Activated T-cell treated with anti-CD3 and anti-CD28 coated beads, Interleukin-2, amount 50 U/mL, for 1 hour (primary cell): ENCODE measurements around the gene GPBP1L1.
"Not testable (repeated sequence)": the region's sequence is repeated elsewhere in the genome, so short reads cannot be mapped to it uniquely, and the experiment has no call there.

Experiments
- DNase-seq: peaks from one replicate; pipeline ENCODE4 v3.0.0-alpha.2; 2020

GPBP1L1 gene

DNA sequence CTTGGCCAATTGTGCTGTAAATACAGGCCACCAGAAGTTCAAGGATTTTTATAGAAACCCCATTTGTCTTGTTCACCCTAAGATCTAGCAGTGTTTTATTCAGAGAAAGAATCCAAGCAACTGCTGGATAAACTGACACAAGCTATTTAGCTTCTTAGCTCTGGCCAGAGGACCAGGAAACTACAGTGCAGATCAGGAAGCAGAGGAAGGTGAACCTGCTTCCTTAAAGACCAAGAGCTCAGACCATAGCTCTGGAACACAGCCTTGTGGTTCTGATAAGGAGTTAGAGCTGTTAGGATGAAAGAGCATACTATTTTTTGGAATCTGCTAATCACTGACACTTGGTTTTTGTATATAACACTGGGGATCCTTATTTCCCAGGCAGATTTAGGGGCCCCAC lies 57.3 kb downstream of the GPBP1L1 start:
- no peak for DNase-seq

- DNase-seq = no peak
These were observed 62.4 kb downstream of the GPBP1L1 start, which contains the start of gene CCDC17 for GRCh38 chr1:45623972-45624371. CCDC17 (minus strand) TSS chr1:45624054; CDS start chr1:45623909, 145 bp downstream.

DNA sequence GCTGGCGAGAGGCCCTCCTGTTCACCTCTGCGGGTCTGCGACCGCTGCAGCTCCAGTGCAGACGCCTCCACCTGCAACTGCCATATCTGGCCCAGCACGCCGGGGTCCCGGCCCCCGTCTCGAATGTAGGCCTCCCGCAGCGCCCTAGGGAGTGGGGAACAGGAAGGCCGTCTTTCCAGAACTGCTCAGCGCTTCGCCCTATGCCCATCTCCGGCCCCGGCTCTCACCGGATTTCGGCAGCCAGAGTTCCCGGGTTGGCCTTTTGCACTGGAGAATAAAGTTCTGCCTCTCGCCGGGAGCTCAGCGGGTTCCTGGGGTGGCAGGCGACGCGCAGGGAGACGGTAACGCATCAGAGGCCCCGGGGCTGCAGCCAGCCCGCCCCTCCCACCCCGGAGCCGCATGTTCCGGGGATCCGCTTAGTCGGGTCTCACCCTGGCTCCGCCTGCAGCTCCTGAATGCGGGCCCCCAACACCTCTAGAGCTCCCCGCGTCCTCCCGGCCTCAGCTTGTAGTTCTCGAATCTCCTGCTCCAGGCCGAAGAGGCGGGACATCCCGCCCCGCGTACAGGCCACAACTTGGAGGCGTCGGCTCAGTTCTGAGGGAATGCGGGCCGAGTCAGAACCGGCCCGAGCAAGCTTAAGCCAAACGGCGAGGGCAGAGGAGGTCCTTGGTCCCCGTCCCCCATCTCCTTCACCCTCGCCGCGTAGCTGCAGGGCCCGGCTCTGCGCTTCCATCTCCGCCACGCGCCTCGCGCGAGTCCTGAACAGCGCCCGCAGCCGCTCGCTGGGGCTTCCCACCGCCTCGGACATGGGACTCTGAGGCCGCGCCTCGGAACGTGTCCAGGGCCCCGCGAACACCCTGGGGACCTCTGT lies 63.6 kb downstream of the GPBP1L1 start:
- DNase-seq = no peak

GRCh38 chr1:45621895-45622523 lies 64.3 kb downstream of the GPBP1L1 start:
- DNase-seq = no peak

DNA sequence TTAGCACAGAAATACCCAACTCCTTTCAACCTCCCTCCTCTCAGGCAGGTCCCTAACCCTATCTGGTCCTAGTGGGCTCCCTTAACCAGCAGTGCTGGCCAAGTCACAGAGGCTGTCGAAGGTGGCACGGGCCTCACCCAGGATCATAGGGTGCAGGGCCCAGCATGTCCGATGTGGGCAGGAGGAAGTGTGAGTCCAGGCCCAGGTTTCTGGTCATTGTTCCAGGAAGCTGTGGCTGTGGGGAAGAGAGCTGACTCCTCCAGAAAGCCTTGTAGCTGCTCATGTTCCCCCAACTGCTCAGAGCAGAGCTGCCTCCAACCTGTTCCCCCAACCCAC lies 64.9 kb downstream of the GPBP1L1 start:
- no peak for DNase-seq

- no peak for DNase-seq
These were observed 65.5 kb downstream of the GPBP1L1 start for GRCh38 chr1:45620588-45621500.

DNA sequence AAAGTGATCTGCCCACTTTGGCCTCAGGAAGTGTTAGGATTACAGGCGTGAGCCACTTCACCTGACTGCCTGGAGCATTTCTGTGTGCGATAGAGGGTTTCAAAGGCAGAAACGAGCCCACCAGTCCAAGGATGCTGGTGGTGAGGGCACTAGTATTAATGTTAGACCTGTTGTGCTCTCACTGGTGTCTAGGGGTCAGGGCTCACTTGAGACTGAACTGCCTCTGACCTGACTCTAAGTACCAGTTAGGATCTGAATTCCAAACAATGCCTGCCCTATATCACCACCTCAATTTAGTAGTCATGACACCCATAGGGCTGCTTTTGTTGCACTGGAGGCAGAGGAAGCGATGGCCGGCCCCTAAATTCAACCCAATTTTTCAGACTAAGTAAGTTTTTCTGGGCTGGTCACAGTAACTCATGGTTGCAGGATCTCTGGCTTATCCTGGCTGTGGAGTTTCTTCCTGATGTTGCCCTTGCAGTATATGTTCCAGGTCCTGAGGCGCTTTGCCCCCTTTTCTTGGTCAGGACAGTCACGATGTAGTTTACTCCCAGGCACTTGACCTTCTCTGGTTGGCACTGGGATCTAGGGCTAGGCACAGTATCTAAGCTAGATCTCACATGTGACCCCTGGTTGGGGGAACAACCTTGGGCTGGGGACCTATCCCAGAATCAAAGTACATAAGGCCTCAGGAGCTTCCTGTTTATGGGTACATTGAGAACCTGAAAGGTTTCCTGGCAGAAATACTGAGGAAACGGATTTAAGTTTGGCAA lies 67.0 kb downstream of the GPBP1L1 start:
- no peak for DNase-seq

- DNase-seq = no peak
These were observed 68.7 kb downstream of the GPBP1L1 start for GRCh38 chr1:45617618-45618017.

DNA sequence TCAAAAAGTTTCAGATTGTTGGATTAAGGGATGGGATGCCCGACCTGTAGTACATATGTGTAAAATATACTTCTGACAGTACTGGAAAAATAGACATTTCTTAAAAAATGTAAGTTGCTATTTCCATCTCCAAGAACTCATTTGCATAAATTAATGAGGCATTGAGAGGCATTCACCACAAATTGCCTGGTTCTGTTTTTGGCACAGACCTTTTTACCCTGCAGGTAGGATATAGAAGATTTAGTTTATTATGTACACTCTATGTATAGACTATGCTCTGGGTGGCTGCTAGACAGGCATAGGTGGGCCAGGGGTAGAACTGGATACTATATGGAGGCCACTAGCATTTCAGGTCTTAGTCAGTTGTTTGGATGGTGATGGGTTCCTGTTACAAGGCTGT lies 70.4 kb downstream of the GPBP1L1 start:
- no peak for DNase-seq

DNA sequence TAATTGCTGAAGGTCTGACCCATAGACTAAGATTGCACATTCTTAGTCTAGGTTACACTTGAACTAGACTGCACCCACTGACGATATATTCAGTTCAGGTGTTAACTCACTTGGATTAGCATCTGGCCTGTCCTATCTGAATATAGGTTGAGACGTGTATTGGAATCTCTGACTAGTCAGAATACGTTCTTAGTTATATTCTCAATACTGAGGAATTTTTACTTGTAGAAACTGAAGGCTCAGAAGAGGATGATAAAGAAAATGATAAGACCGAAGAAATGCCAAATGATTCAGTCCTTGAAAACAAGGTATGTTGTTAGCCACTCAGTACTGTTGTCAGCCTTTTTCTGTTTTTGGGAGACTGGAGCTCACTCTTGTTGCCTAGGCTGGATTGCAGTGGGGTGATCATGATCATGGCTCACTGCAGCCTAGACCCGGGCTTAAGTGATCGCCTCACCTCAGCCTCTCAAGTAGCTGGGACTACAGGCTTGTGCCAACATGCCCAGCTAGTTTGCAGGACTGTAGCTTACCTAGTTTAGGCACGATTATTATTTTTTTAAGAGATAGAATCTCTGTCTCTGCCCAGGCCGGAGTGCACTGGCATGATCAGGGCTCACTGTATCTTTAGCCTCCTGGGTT lies 73.3 kb downstream of the GPBP1L1 start:
- DNase-seq = no peak

- no peak for DNase-seq
These were observed 75.6 kb downstream of the GPBP1L1 start for GRCh38 chr1:45610589-45611226.

- no peak for DNase-seq
These were observed 77.9 kb downstream of the GPBP1L1 start for GRCh38 chr1:45608175-45609156.

DNA sequence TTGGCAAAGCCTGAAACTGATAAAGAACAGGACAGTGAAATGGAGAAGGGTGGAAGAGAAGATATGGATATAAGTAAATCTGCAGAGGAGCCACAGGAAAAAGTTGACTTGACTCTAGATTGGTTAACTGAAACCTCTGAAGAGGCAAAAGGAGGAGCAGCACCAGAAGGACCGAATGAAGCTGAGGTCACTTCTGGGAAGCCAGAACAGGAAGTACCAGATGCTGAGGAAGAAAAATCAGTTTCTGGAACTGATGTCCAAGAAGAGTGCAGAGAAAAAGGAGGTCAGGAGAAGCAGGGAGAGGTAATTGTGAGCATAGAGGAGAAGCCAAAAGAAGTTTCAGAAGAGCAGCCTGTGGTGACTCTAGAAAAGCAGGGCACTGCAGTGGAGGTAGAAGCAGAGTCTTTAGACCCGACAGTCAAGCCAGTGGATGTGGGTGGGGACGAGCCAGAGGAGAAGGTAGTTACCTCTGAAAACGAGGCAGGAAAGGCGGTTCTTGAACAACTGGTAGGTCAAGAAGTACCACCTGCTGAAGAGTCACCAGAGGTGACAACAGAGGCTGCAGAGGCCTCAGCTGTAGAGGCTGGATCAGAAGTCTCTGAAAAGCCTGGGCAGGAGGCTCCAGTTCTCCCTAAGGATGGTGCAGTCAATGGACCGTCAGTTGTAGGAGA lies 78.8 kb downstream of the GPBP1L1 start:
- no peak for DNase-seq

DNA sequence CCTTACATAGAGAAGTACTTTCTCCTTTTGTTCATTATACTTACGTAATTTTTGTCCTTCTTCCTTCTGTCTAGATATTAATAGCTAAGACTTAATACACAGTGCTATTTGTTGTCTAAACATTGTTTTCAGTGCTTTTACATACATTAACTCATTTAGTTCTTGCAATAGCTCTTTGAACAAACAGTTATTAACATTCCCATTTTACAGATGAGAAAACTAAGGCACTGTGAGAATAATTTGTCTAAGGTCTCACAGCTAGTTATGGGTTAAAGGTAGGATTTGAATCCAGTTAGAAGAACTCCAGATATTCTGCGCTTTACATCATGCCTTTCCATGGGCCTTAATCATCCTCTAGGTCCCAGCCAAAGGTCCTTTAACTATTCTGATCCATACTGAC lies 82.1 kb downstream of the GPBP1L1 start:
- DNase-seq = no peak

DNA sequence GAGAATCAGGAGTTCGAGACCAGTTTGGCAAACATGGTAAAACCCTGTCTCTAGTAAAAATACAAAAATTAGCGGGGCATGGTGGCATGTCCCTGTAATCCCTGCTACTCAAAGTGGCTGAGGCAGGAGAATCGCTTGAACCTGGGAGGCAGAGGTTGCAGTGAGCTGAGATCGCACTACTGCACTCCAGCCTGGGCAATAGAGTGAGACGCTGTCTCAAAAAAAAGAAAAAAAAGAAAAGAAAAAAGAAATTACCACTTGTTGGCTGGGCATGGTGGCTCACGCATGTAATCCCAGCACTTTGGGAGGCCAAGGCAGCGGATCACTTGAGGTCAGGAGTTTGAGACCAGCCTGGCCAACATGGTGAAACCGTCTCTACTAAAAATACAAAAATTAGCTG lies 89.6 kb downstream of the GPBP1L1 start:
- not testable (repeated sequence) for DNase-seq

DNA sequence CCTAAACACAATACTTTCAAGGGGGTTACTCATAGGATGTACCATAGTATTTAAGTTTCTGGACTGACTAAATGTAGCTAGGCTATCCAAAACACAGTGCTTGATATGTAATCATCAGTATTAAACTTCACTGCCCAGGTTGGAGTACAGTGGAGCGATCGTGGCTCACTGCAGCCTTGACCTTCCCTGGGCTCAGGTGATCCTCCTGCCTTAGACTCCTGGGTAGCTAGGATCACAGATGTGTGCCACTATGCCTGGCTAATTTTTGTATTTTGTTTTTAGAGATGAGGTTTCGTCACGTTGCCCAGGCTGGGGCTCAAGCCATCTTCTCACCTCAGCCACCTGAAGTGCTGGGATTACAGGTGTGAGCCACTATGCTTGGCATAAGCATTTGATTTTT lies 91.9 kb downstream of the GPBP1L1 start:
- no peak for DNase-seq

DNA sequence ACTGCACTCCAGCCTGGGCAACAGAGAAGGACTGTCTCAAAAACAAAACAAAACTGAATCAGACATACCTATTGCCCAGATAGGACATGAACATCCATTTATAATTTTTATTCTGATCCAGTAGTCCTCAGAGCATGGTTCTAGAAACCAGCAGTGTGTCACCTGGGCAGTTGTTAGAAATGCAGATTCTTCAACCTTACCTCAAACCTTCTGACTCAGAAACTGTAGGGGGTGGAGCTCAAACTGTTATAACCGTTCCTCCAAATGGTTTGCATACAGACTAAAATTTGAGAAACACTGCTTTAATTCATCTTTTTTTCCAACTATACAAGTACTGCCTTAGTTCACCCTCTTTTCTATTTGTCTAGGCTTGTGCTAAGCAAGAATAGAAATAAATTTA lies 96.5 kb downstream of the GPBP1L1 start:
- DNase-seq = no peak

DNA sequence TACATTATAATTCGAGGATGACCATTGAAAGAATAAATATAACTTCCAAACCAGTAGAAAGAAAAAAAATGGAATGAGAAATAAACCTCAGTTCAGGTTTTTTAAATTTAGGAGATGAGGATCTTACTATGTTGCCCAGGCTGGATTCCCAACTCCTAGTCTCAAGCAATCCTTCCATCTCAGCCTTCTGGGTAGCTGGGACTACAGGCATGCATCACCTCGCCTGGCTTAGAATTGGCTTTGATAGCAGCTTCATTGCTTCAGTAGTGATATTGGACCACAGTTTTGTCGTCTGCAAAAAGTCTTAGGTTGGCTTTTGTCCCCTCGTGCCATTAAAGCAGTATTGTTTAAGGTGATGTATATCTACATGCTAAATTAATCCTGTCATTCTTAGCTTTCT lies 99.6 kb downstream of the GPBP1L1 start:
- no peak for DNase-seq

- no peak for DNase-seq
These were observed 100.7 kb downstream of the GPBP1L1 start for GRCh38 chr1:45585496-45586075.

DNA sequence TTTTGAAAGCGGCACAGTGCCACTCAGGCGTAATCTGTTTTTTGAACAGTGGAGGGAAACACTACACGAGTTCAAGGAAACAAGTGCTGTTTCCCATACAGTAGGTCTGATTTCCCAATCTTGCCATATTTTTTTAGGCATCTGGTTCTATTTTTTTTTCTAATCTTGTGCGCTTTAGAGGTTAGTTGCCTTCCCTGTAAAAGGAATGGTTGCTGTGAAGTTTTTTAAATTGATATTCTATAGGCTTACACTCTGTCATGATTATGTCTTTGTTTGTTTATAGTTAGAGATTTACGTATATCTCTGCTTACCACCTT lies 101.3 kb downstream of the GPBP1L1 start:
- no peak for DNase-seq
